ENCODE data around the gene NCSTN.

Gene NCSTN

DNA sequence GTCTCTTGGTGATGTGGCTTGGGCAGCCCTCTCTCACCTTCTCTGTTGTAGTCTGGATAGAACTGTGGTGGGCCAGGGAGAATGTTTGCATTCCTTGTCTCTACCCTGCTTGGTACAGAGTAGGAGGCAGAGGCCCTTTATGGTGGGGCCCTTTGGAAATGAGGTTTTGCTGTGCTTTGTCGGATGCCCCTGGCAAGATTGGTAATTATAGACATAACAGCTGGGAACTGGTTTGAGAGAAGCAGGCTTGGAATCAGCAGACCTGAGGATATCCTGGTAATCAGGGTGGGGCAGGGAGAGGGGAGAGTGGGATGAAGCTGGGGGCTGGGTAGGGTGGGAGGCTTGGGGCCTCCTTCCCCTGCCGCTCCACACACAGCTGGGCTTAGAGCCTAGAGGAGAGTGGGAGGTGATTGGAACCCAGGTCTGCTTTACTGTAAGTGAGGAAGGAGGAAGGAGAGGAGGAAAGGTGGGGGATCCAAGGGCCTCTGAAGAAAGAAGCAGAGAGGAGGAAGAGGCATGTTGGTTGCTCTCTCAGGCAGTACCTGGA lies 62.2 kb downstream of the NCSTN start:
- no peak for DNase-seq

DNA sequence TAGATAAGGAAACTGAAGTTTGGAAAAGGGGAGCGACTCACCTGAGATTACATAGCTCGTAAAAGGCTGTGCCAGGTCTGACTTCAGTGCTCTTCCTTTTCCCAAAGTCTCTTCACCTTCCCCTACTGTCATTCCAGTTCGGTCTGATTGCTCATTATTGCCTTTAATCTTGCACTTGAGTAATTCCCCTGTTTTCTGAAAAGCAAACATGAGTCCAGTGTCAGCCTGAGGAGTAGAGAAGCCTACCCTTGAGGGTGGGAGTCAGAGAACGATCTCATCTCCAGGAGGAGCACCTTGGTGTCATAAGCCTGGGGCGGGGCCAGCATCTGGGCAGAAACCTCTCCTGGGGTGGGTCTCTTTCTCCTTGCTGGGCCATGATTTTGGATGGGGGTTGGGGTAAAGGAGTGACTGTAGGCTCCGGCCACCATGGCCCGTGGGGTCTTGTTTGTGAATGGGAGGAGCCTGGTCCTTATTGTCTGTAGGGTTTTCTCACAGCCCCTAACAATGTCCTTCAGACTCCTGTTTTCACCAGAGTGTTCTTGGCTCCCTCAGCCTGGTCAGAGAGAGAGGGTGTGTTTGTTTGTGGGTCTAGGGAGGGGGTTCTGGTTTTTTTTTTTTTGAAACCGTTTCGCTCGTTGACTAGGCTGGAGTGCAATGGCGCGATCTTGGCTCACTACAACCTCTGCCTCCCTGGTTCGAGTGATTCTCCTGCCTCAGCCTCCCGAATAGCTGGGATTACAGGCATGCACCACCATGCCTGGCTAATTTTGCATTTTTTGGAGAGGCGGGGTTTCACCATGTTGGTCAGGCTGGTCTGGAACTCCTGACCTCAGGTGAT lies 63.2 kb downstream of the NCSTN start:
- DNase-seq, result no peak

DNA sequence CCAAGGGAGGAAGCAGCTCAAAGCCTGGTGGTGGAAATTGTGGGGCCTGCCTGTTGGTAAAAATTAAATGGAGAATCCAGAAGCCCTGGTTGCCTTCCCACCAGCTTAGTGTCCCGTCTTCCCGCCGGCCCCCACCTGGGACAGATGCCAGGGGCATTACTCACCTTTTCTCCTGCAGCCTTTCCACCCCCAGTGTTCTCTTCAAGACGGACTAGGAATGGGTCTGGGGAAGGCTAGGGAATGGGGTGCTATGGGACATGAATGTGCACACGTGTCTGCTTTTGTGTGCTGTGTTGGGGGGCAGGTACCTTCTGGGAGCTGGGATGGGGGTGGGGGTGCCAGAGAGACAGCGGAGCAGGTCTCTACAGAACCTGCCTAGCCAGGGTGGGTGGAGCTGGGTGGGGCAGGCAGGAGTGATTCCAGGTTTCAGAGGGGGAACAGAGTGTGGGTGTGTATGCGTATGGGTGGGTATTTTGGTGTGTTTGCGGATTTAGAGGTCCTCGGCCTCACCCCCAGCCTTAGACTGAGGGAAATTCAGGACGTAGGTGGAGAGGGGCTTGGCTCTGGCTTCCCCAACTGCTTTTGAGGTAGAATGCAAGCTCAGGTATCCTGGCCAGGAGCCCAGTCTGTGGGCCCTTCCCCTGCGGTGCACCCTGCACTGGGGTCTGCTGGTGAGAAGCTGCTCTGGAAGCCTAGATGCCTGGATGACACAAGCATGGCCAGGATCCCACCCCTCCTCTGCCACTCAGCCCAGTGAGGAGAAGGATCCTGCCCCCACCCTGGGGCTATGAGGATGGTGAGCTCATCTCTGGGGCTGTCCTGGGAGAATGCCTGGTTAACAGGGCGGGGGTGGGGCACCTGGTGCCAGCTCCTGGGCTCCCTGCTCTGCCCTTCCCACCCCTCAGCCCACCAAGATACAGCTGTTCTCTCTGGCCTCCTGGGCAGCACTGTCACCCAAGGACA lies 64.9 kb downstream of the NCSTN start:
- no peak for DNase-seq

Data from right kidney (tissue), 1 donor.